ENCODE data around the gene TIMM17A.

TIMM17A gene

GRCh38 chr1:201964261-201964660 lies 9.0 kb downstream of the TIMM17A start:
- Histone ChIP-seq H3K27me3 (ENCODE audit: insufficient read depth, low read length) (no peaks in the 10 kb centered on the region), H3K36me3 (ENCODE audit: insufficient read depth, low read depth, low read length) (peaks cover 88% of the 10 kb centered on the region), H3K27ac (ENCODE audit: low read length) (no peak overlapping the region), H3K9ac (ENCODE audit: low read depth, low read length) (no peak overlapping the region), H3K9me3 (ENCODE audit: insufficient read depth, low read depth, low read length) (no peaks in the 10 kb centered on the region), H3K4me3 (ENCODE audit: low read length) (no peak overlapping the region), H3K4me1 (ENCODE audit: insufficient read depth, low read length) (no peaks in the 10 kb centered on the region)

GRCh38 chr1:201966171-201966570 lies 10.9 kb downstream of the TIMM17A start:
- no peak overlapping the region for H3K27ac ChIP-seq (ENCODE audit: low read length)
- H3K36me3 ChIP-seq (ENCODE audit: insufficient read depth, low read depth, low read length), result peaks cover 90% of the 10 kb centered on the region

GRCh38 chr1:201968202-201968925 lies 13.1 kb downstream of the TIMM17A start:
- H3K36me3 ChIP-seq (ENCODE audit: insufficient read depth, low read depth, low read length), result peaks cover 68% of the 10 kb centered on the region
- no peak overlapping the region for H3K4me3 ChIP-seq (ENCODE audit: low read length)
- H3K27ac ChIP-seq (ENCODE audit: low read length), result no peak overlapping the region
- no peaks in the 10 kb centered on the region for H3K9me3 ChIP-seq (ENCODE audit: insufficient read depth, low read depth, low read length)
- no peaks in the 10 kb centered on the region for H3K27me3 ChIP-seq (ENCODE audit: insufficient read depth, low read length)
- no peaks in the 10 kb centered on the region for H3K4me1 ChIP-seq (ENCODE audit: insufficient read depth, low read length)
- no peak overlapping the region for H3K9ac ChIP-seq (ENCODE audit: low read depth, low read length)

More at GRCh38 chr1:201966171-201966570, 10.9 kb downstream of the TIMM17A start:
- Histone ChIP-seq H3K4me3 (ENCODE audit: low read length) (no peak overlapping the region), H3K4me1 (ENCODE audit: insufficient read depth, low read length) (no peaks in the 10 kb centered on the region), H3K9me3 (ENCODE audit: insufficient read depth, low read depth, low read length) (no peaks in the 10 kb centered on the region), H3K27me3 (ENCODE audit: insufficient read depth, low read length) (no peaks in the 10 kb centered on the region), H3K9ac (ENCODE audit: low read depth, low read length) (no peak overlapping the region)

GRCh38 chr1:201970334-201971159 lies 15.2 kb downstream of the TIMM17A start:
- Histone ChIP-seq H3K4me1 (ENCODE audit: insufficient read depth, low read length) (no peaks in the 10 kb centered on the region), H3K9ac (ENCODE audit: low read depth, low read length) (no peak overlapping the region), H3K9me3 (ENCODE audit: insufficient read depth, low read depth, low read length) (no peaks in the 10 kb centered on the region), H3K36me3 (ENCODE audit: insufficient read depth, low read depth, low read length) (peaks cover 51% of the 10 kb centered on the region), H3K27me3 (ENCODE audit: insufficient read depth, low read length) (no peaks in the 10 kb centered on the region), H3K27ac (ENCODE audit: low read length) (no peak overlapping the region), H3K4me3 (ENCODE audit: low read length) (no peak overlapping the region)

- peaks cover 4% of the 10 kb centered on the region; the same call in 1 of the 2 replicates for H3K4me1 ChIP-seq (ENCODE audit: insufficient read depth, low read length)
- no peaks in the 10 kb centered on the region for H3K9me3 ChIP-seq (ENCODE audit: insufficient read depth, low read depth, low read length)
- H3K27ac ChIP-seq (ENCODE audit: low read length), result no peak overlapping the region
- H3K9ac ChIP-seq (ENCODE audit: low read depth, low read length), result peak overlapping the region; percentile 69; the same call in 1 of the 2 replicates
- H3K36me3 ChIP-seq (ENCODE audit: insufficient read depth, low read depth, low read length), result no peaks in the 10 kb centered on the region
- H3K27me3 ChIP-seq (ENCODE audit: insufficient read depth, low read length), result peaks cover 13% of the 10 kb centered on the region; the same call in 1 of the 2 replicates
- H3K4me3 ChIP-seq (ENCODE audit: low read length), result peak overlapping the region; percentile 90
Observed at GRCh38 chr1:201982082-201982622, 26.8 kb downstream of the TIMM17A start.

GRCh38 chr1:201982623-201983379 lies 27.5 kb downstream of the TIMM17A start, which contains the start of gene RNPEP:
Gene RNPEP, plus strand, starts transcription at chr1:201982648. Its CDS starts 19 bp downstream, at chr1:201982667.
- H3K4me1 ChIP-seq (ENCODE audit: insufficient read depth, low read length), result peaks cover 4% of the 10 kb centered on the region; the same call in 1 of the 2 replicates
- peak within 1 kb of the TSS; percentile 90 for H3K4me3 ChIP-seq (ENCODE audit: low read length)
- no peaks in the 10 kb centered on the region for H3K9me3 ChIP-seq (ENCODE audit: insufficient read depth, low read depth, low read length)
- H3K9ac ChIP-seq (ENCODE audit: low read depth, low read length), result peak within 1 kb of the TSS; percentile 82
- H3K27ac ChIP-seq (ENCODE audit: low read length), result peak within 1 kb of the TSS; percentile 27
- H3K27me3 ChIP-seq (ENCODE audit: insufficient read depth, low read length), result peaks cover 13% of the 10 kb centered on the region; the same call in 1 of the 2 replicates
- no peaks in the 10 kb centered on the region for H3K36me3 ChIP-seq (ENCODE audit: insufficient read depth, low read depth, low read length)

- peaks cover 13% of the 10 kb centered on the region; the same call in 1 of the 2 replicates for H3K27me3 ChIP-seq (ENCODE audit: insufficient read depth, low read length)
- H3K36me3 ChIP-seq (ENCODE audit: insufficient read depth, low read depth, low read length), result 0 out of 2 replicates have a peak, but pooled peaks cover under 1% of the 10 kb centered on the region
- peak overlapping the region; percentile 90 for H3K4me3 ChIP-seq (ENCODE audit: low read length)
- H3K9ac ChIP-seq (ENCODE audit: low read depth, low read length), result peak overlapping the region; percentile 82
- peak overlapping the region; percentile 27 for H3K27ac ChIP-seq (ENCODE audit: low read length)
- H3K9me3 ChIP-seq (ENCODE audit: insufficient read depth, low read depth, low read length), result no peaks in the 10 kb centered on the region
- H3K4me1 ChIP-seq (ENCODE audit: insufficient read depth, low read length), result peaks cover 4% of the 10 kb centered on the region; the same call in 1 of the 2 replicates
Observed at GRCh38 chr1:201983380-201983805, 28.1 kb downstream of the TIMM17A start.

GRCh38 chr1:201984446-201984845 lies 29.1 kb downstream of the TIMM17A start:
- H3K9me3 ChIP-seq (ENCODE audit: insufficient read depth, low read depth, low read length), result no peaks in the 10 kb centered on the region
- peak overlapping the region; percentile 90; the same call in 1 of the 2 replicates for H3K4me3 ChIP-seq (ENCODE audit: low read length)
- no peak overlapping the region for H3K27ac ChIP-seq (ENCODE audit: low read length)
- H3K36me3 ChIP-seq (ENCODE audit: insufficient read depth, low read depth, low read length), result peaks cover 11% of the 10 kb centered on the region
- H3K9ac ChIP-seq (ENCODE audit: low read depth, low read length), result no peak overlapping the region
- peaks cover 4% of the 10 kb centered on the region; the same call in 1 of the 2 replicates for H3K4me1 ChIP-seq (ENCODE audit: insufficient read depth, low read length)
- peaks cover 13% of the 10 kb centered on the region; the same call in 1 of the 2 replicates for H3K27me3 ChIP-seq (ENCODE audit: insufficient read depth, low read length)

- no peak overlapping the region for H3K27ac ChIP-seq (ENCODE audit: low read length)
- no peak overlapping the region for H3K4me3 ChIP-seq (ENCODE audit: low read length)
- H3K27me3 ChIP-seq (ENCODE audit: insufficient read depth, low read length), result peaks cover 13% of the 10 kb centered on the region; the same call in 1 of the 2 replicates
- peaks cover 4% of the 10 kb centered on the region; the same call in 1 of the 2 replicates for H3K4me1 ChIP-seq (ENCODE audit: insufficient read depth, low read length)
- no peaks in the 10 kb centered on the region for H3K9me3 ChIP-seq (ENCODE audit: insufficient read depth, low read depth, low read length)
- H3K36me3 ChIP-seq (ENCODE audit: insufficient read depth, low read depth, low read length), result peaks cover 19% of the 10 kb centered on the region
- no peak overlapping the region for H3K9ac ChIP-seq (ENCODE audit: low read depth, low read length)
Observed at GRCh38 chr1:201985355-201985754, 30.1 kb downstream of the TIMM17A start.

GRCh38 chr1:201988601-201989000 lies 33.3 kb downstream of the TIMM17A start:
- Histone ChIP-seq H3K36me3 (ENCODE audit: insufficient read depth, low read depth, low read length) (peaks cover 45% of the 10 kb centered on the region), H3K4me1 (ENCODE audit: insufficient read depth, low read length) (peaks cover 2% of the 10 kb centered on the region; the same call in 1 of the 2 replicates), H3K27me3 (ENCODE audit: insufficient read depth, low read length) (no peaks in the 10 kb centered on the region), H3K9ac (ENCODE audit: low read depth, low read length) (no peak overlapping the region), H3K27ac (ENCODE audit: low read length) (no peak overlapping the region), H3K9me3 (ENCODE audit: insufficient read depth, low read depth, low read length) (no peaks in the 10 kb centered on the region), H3K4me3 (ENCODE audit: low read length) (no peak overlapping the region)
